ENCODE results near the gene SNCAIP. TPM values are rescaled to one million over a fixed set of nuclear protein-coding genes. Genes with fewer than 3 reads are reported as not detected.
A peak's percentile ranks its signal among the peaks of the same experiment; 100 is the strongest.
"Not testable (repeated sequence)": the region's sequence is repeated elsewhere in the genome, so short reads cannot be mapped to it uniquely, and the experiment has no call there.

Gene SNCAIP
- total RNA-seq, 3 donors from 2014 or later: 1.2 to 4.7 (median 2.7) TPM

DNA sequence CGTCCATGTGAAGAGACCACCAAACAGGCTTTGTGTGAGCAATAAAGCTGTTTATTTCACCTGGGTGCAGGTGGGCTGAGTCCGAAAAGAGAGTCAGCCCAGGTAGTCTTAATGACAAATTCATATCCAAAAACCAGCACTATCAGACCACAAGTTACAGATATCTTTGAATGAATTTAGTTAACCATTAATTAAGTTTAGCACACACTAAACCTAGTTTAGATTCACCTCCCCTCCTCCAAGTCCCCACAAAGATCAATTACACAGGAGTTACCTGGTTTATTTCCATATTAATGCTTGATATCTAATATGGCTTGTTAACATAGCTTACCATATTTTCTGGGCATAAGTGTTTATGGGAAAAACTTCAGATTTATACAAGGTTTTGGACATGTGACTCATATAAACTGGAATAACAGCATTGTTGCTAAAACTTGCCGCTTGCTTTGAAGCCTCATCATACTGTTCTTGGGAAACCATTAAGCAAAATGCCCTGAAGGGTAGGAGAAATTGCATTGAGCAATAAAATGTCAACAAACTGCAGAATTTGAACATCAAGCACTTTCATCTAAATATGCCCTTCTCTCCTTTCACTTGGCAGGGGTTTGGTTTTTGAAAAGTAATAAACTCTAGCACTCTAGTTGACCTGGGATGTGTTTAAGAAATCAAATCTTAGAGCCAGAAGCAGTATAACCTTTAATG is 166.9 kb downstream of the SNCAIP start:
- H3K36me3 ChIP-seq (ENCODE audit: low read depth): no peaks in the 10 kb centered on the region
- DNase-seq: no peak
- H3K4me3 ChIP-seq: no peak overlapping the region
- peaks cover 4% of the 10 kb centered on the region for H3K4me1 ChIP-seq (ENCODE audit: low read depth)
- intact Hi-C loops (cut with DNase I, micrococcal nuclease): no loop called here
- no peaks in the 10 kb centered on the region for H3K9me3 ChIP-seq
- TF ChIP-seq, protein P1, sequence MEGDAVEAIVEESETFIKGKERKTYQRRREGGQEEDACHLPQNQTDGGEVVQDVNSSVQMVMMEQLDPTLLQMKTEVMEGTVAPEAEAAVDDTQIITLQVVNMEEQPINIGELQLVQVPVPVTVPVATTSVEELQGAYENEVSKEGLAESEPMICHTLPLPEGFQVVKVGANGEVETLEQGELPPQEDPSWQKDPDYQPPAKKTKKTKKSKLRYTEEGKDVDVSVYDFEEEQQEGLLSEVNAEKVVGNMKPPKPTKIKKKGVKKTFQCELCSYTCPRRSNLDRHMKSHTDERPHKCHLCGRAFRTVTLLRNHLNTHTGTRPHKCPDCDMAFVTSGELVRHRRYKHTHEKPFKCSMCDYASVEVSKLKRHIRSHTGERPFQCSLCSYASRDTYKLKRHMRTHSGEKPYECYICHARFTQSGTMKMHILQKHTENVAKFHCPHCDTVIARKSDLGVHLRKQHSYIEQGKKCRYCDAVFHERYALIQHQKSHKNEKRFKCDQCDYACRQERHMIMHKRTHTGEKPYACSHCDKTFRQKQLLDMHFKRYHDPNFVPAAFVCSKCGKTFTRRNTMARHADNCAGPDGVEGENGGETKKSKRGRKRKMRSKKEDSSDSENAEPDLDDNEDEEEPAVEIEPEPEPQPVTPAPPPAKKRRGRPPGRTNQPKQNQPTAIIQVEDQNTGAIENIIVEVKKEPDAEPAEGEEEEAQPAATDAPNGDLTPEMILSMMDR (IDR thresholded peaks at IDR 0.05): no peak
- peak; percentile 73 for ATAC-seq

DNA sequence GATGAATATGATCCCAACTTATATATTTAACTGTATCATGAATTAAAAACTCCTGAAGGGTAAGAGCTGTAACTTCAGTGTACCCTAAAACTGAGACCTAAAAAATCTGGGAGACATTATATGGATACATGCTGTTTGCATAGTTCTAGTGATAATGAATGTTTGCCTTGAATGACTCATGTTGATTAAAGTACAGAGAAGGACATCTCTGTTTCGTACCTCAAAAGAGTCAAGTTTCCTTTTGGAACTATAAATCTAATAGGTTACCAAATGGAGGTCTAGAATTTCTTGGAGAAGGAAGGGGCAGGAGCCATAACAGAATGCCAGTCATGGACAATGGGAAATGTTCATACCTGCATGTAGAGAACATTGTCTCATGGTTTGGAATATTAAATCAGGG is 168.1 kb downstream of the SNCAIP start:
- Histone ChIP-seq H3K9me3 (no peaks in the 10 kb centered on the region), H3K36me3 (ENCODE audit: low read depth) (no peaks in the 10 kb centered on the region), H3K4me3 (no peak overlapping the region), H3K4me1 (ENCODE audit: low read depth) (peaks cover 4% of the 10 kb centered on the region)
- intact Hi-C loops (cut with DNase I, micrococcal nuclease): no loop called here
- TF ChIP-seq, protein P1 (IDR thresholded peaks at IDR 0.05): no peak
- DNase-seq (no peak), ATAC-seq (peak; percentile 75)

DNA sequence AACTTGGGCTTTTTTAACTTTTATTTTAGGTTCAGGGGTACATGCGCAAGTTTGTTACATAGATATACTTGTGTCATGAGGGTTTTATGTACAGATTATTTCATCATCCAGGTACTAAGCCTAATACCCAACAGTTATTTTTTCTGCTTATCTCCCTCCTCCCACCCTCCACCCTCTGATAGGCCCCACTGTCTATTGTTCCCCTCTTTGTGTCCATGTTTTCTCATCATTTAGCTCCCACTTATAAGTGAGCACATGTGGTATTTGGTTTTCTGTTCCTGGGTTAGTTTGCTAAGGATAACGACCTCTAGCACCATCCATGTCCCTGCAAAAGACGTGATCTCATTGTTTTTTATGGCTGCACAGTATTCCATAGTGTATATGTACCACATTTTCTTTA is 172.1 kb downstream of the SNCAIP start:
- Histone ChIP-seq H3K4me3 (no peak overlapping the region), H3K4me1 (ENCODE audit: low read depth) (peaks cover 4% of the 10 kb centered on the region), H3K9me3 (no peaks in the 10 kb centered on the region), H3K36me3 (ENCODE audit: low read depth) (no peaks in the 10 kb centered on the region)
- DNase-seq (no peak), ATAC-seq (no peak)
- intact Hi-C loops (cut with DNase I, micrococcal nuclease): no loop called here
- TF ChIP-seq, protein P1 (IDR thresholded peaks at IDR 0.05): no peak

DNA sequence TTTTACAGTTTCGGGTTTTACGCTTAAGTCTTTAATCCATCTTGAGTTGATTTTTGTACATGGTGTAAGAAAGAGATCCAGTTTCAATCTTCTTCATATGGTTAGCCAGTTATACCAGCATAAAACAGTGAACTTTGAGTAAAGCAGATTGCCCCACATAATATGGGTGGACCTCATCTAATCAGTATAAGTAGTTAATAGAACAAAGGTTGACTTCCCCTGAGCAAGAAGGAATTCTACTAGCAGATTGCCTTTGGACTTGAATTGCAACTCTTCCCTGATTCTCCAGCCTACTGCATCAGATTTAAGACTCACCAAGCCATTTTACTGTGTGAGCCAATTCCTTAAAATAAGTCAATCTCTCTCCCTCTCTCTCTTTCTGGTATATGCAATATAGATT is 173.2 kb downstream of the SNCAIP start:
- TF ChIP-seq, protein P1 (IDR thresholded peaks at IDR 0.05): no peak
- no peak for DNase-seq
- no peaks in the 10 kb centered on the region for H3K36me3 ChIP-seq (ENCODE audit: low read depth)
- H3K4me1 ChIP-seq (ENCODE audit: low read depth): peaks cover 2% of the 10 kb centered on the region
- H3K9me3 ChIP-seq: no peaks in the 10 kb centered on the region
- intact Hi-C loops (cut with DNase I, micrococcal nuclease): no loop called here
- ATAC-seq: peak; percentile 42
- no peak overlapping the region for H3K4me3 ChIP-seq

DNA sequence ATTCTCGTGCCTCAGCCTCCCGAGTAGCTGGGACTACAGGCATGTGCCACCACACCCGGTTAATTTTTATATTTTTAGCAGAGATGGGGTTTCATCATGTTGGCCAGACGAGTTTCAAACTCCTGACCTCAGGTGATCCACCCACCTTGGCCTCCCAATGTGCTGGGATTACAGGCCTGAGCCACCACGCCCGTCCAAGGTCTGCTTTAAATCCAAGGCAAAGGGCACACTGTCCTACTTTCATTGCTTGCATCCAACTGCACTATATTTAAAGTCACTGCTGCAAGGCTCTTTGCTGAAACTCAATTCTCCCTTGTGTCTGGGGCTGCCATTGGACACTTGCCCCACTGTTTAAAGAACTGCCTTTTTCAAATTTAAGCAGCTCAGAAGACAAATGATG is 174.6 kb downstream of the SNCAIP start:
- intact Hi-C loops (cut with DNase I, micrococcal nuclease); H3K36me3 ChIP-seq (ENCODE audit: low read depth); H3K4me1 ChIP-seq (ENCODE audit: low read depth); H3K9me3 ChIP-seq; H3K4me3 ChIP-seq: not testable (repeated sequence)
- peak; percentile 90 for ATAC-seq
- DNase-seq: peak in 2 of 3 donors; percentile 59 to 64

DNA sequence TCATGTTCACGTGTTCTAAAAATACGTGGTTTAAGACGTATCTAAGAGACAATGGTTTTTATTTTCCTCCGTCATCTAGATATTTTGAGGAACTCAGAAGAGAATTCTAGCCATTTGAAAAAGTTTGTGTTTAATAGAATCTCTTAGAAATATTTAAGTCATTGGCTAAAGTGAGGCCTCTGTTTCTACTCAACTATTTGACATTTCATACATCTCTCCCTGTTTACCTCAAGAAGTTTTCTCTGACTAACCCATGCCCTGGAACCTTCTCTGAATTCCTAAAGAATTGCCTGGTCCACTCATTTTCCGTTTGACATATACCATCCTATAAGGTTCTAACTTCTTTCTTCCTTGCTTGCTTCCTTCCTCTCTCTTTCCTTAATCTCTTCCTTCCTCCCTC is 178.7 kb downstream of the SNCAIP start:
- TF ChIP-seq, protein P1 (IDR thresholded peaks at IDR 0.05): no peak
- no peak for DNase-seq
- intact Hi-C loops (cut with DNase I, micrococcal nuclease): loop anchor here in 1 of 2 donors (10.0 kb wide), 1 partner anchor 296 kb away; no protein-coding TSS in a partner anchor

More for the DNA sequence above, 178.7 kb downstream of the SNCAIP start:
- no peak overlapping the region for H3K4me3 ChIP-seq
- no peaks in the 10 kb centered on the region for H3K36me3 ChIP-seq (ENCODE audit: low read depth)
- no peaks in the 10 kb centered on the region for H3K4me1 ChIP-seq (ENCODE audit: low read depth)
- ATAC-seq: no peak
- no peaks in the 10 kb centered on the region for H3K9me3 ChIP-seq

All from mucosa of descending colon (tissue), 3 donors.